ENCODE data around the gene CMPK1.

DNA sequence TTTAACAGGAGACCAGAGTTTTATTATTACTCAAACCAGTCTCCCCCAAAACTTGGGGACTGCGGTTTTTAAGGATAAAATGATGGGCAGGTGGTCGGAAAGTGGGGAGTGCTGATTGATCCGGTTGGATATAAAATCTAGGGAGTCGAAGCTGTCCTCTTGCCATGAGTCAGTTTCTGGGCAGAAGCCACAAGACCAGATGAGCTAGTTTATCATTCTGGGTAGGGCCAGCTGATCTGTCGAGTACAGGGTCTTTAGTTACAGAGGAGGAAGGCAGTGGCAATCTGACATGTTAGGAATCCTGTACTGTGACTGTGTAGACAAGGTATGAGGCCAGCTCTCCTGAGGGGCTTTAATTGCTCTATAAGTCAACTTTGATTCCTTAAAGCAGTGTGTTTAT, 59.6 kb downstream of the CMPK1 start:
- TF ChIP-seq, protein P1, sequence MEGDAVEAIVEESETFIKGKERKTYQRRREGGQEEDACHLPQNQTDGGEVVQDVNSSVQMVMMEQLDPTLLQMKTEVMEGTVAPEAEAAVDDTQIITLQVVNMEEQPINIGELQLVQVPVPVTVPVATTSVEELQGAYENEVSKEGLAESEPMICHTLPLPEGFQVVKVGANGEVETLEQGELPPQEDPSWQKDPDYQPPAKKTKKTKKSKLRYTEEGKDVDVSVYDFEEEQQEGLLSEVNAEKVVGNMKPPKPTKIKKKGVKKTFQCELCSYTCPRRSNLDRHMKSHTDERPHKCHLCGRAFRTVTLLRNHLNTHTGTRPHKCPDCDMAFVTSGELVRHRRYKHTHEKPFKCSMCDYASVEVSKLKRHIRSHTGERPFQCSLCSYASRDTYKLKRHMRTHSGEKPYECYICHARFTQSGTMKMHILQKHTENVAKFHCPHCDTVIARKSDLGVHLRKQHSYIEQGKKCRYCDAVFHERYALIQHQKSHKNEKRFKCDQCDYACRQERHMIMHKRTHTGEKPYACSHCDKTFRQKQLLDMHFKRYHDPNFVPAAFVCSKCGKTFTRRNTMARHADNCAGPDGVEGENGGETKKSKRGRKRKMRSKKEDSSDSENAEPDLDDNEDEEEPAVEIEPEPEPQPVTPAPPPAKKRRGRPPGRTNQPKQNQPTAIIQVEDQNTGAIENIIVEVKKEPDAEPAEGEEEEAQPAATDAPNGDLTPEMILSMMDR (conservative IDR thresholded peaks at IDR 0.05; ENCODE audit: low read depth, low read length) = no peak
- TF ChIP-seq SMC3 (IDR thresholded peaks at IDR 0.05; ENCODE audit: low read depth, low read length) (no peak), RCOR1 (IDR thresholded peaks at IDR 0.05; ENCODE audit: insufficient replicate concordance, low read length) (no peak), POLR2A (IDR thresholded peaks at IDR 0.05; ENCODE audit: low read depth, low read length) (no peak), RAD21 (IDR thresholded peaks at IDR 0.05; ENCODE audit: low read length) (no peak), FOS (IDR thresholded peaks at IDR 0.05; ENCODE audit: low read depth, low read length) (no peak), CEBPB (IDR thresholded peaks at IDR 0.05; ENCODE audit: low read depth, low read length) (no peak)
- TF ChIP-seq, protein P2, sequence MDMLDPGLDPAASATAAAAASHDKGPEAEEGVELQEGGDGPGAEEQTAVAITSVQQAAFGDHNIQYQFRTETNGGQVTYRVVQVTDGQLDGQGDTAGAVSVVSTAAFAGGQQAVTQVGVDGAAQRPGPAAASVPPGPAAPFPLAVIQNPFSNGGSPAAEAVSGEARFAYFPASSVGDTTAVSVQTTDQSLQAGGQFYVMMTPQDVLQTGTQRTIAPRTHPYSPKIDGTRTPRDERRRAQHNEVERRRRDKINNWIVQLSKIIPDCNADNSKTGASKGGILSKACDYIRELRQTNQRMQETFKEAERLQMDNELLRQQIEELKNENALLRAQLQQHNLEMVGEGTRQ (IDR thresholded peaks at IDR 0.05; ENCODE audit: low read depth, low read length) = no peak
